AML-193 (cell line): Measurements from ENCODE around the gene MDC1.

ENCODE experiments used
- DNase-seq, 2 experiments: peaks; one replicate each; lab custom pipeline; 2025; lab: John Stamatoyannopoulos, UW

Gene MDC1

DNA sequence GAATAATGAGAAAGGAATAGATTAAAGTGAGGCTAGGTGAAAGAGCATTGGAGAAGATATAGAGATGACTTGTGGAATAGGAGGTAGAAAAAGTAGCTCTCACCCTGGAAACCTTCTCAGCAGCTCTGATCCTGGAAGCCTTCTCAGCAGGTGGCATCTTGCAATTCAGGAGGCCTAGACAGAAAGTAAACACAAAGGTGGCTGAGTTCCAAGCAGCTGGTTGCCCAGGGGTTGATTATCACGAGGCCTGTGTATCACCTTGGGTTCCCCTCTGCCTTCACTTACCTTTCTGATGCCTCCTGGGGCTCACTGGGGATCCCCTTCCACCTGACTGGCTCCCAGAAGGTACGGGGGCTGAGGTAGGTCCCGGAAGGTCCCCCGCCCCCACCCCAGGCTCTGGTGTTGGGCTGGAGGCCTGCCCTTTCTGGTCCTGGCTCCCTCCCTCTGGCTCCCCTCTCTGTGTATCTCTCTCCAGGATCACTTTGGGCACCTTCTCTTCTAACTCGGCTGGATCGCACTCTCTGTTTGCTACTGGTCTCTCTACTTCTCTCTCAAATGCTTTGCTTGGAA lies 9.7 kb downstream of the MDC1 start:
- DNase-seq, result no peak

DNA sequence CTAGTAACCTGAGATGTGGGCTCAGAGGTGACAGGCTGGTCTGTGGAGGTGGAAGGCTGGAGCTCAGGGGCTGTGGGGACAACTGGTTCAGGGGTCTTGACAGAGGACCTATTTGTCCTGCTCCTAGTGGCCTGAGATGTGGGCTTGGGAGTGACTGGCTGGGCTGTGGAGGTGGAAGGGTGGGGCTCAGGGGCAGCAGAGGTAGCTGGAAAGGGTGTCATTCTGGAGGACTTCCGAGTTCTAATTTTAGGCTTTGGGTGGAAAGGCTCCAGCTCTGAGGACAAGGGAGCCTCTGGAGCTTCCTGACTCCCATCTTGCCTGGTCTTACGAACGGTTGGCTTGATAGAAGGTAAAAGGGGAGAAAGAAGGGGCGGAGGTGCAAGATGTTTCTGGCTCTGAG lies 11.5 kb downstream of the MDC1 start:
- no peak for DNase-seq

GRCh38 chr6:30703821-30704220 lies 13.3 kb downstream of the MDC1 start:
- no peak for DNase-seq

DNA sequence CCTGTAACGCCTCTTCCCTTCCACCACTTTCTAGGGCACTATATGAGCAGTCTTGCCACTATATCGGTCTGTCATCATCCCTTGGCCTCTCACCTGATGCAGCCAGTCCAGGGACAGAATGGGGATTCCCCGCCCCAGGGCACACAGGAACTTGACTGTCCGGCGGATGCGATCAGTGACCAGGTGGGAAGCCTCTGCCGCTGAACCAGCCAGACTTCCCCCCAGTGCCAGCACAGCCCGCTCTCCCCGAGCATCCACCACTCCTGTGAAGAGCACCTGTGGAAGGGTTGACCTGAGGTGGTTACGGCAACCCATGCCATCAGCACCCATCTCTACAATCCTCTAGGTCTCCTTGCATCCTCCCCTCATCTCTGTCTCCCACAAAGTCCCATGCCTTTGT lies 14.1 kb downstream of the MDC1 start:
- no peak for DNase-seq

DNA sequence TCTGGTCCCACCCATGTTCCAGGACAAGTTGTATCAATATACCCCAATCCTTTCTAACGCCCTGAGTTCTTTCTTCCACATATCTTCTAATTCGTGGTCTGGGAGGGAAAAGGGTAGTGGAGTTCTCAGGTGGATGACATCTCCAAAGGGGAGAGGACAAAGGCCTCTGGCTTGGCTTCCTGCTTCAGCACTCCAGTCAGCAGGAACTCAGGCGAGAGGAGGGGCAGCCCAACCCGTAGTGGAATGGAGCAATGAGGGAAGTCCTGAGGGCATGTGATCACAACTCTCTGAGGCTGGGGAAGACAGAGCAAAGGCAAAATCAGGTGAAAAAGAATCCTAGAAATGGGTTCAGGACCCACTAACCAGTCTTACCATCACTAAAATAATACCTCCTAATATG lies 16.7 kb downstream of the MDC1 start:
- DNase-seq, result no peak

DNA sequence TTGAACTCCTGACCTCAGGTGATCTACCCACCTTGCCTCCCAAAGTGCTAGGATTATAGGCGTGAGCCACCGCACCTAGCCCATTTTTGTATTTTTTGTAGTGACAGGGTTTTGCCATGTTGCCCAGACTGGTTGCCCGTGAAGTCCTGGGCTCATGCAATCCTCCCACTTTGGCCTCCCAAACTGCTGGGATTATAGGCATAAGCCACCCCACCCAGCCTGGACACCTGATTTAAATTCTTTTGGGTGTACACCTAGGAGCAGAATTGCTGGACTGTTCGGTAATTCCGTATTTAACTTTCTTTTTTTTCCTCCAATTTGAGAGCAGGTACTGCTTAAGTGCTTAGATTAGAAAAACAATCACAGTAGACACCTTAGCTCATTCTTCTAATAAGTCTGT lies 20.6 kb downstream of the MDC1 start:
- no peak for DNase-seq

- DNase-seq, result no peak
Observed at GRCh38 chr6:30691208-30691847, 25.8 kb downstream of the MDC1 start.

DNA sequence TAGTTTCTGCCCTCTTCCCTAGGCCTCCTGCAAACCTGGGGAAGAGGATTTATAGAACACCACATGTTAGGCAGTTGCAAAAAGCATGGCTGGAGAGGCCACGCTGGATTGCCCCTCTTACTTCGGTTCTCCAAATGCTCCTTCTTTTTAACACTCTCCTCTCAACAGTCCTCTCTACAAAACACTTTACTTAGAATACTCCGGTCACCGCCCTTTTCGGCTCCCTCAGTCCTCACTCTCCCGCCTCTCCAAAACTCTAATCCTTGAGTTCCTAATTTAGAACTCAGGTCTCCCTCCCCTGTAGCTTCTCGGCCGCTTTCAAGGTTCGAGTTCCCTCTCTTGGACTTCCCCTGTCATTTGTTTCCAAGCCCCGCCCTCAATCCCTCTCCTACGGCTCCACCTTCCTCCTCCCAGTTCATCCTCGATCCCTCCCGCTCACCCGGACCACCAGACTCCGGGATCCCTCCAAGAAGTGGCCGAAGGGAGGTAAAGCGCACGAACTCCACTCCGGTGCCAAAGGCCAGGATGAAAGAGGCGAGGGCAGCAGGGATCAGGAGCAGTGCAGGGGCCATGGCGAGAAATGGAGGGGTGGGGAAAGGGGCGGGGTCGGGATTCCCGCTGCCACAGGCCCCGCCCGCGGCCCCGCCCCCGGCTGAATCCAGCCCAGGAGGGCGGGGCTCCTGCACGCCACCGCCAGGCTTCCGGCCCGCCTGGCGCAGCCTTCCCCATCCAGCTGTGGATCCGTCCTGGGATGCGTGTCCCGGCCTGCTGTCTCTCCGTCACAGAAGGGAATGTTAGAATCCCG lies 26.5 kb downstream of the MDC1 start, which contains the start of gene NRM:
Gene NRM, minus strand, starts transcription at position 582 of the 805 bp plus-strand sequence. Its CDS starts 10 bp downstream, at position 572.
- DNase-seq, result peak; percentile 83 to 86

DNA sequence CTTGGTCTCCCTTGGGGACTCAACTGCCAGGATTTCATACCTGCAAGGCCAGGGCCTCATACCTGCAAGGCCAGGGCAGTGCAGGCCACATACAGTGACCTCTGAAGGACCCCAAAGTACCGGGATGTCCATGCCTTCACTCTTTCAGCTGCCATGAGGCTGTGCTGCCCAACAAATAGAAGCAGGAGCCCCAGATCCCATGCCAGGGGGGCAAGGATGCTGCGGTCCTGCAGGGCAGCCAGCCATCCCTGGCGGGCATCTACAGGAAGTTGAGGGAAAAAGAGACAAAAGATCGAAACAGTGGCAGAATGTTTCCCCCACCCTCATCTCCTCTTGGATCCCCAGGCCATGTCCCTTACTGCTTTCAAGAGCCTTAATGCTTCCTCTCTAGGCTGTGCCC lies 27.1 kb downstream of the MDC1 start:
- no peak for DNase-seq

DNA sequence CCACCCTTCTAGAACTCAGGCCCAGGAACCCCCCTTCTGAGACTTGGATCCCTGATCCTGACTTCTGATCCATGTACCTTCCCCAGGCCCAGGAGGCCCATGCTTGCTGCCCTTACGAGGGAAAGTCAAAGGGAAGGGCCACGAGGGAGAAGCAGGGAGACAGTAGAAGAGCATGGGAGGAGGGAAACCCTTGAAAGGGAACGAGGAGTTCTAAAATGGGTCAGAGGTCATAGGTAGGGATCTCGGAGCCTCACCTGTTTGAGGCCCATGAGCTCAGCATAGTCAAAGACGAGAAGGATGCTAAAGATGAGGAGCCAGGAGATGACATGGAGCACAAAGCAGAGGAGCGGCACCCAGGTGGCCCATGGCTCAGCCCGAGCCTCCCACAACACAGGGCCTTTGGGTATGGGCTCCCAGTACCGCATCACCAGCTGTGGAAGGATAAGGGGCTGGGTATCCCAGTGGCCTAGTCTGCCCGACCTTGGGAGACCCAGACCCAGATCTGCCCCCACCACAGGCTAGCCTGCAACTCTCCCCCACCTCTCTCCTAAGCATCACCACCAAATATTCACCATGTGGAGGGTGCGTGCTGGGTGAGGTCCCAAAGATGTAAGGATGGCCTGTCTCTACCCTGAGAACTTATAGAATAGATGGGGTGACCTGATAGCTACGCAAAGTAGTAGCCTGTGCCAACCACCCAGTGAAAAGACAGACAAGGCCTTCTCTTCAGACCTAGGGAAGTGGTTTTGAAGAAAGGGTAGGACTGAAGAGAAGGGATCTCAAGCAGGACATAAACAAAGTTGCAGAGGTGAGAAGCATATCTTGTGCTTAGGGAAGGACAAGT lies 27.8 kb downstream of the MDC1 start:
- DNase-seq, result no peak

DNA sequence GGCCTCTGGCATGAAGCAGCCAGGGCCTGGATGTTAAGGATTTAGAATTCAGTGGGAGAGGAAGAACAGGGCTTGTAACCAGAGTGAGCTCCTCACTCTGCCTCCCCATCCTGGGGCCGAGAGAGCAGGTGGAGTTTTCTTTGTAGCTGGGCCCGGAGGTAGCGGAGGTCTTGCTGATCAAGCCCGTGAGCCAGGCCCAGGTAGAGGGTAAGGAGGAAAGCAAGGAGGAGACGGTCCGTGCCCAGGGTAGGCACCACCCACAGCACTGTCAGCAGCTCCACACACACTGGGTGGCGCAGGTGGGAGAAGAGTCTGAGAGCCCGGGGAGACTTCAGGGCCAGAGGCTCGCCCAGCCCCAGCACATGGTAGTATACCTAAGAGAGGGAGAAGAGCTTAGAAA lies 28.5 kb downstream of the MDC1 start:
- no peak for DNase-seq

- no peak for DNase-seq
Observed at GRCh38 chr6:30687659-30688431, 29.2 kb downstream of the MDC1 start.

GRCh38 chr6:30686908-30687658 lies 30.0 kb downstream of the MDC1 start:
- peak; percentile 75 to 89 for DNase-seq

- peak in 1 of 2 experiments; percentile 53 for DNase-seq
Observed at GRCh38 chr6:30686009-30686907, 30.8 kb downstream of the MDC1 start, which contains the start of gene PPP1R18. Gene PPP1R18, minus strand, starts transcription at chr6:30686645. Its CDS starts 627 bp downstream, at chr6:30686018.

GRCh38 chr6:30685157-30686008 lies 31.7 kb downstream of the MDC1 start:
- peak; percentile 55 for DNase-seq

DNA sequence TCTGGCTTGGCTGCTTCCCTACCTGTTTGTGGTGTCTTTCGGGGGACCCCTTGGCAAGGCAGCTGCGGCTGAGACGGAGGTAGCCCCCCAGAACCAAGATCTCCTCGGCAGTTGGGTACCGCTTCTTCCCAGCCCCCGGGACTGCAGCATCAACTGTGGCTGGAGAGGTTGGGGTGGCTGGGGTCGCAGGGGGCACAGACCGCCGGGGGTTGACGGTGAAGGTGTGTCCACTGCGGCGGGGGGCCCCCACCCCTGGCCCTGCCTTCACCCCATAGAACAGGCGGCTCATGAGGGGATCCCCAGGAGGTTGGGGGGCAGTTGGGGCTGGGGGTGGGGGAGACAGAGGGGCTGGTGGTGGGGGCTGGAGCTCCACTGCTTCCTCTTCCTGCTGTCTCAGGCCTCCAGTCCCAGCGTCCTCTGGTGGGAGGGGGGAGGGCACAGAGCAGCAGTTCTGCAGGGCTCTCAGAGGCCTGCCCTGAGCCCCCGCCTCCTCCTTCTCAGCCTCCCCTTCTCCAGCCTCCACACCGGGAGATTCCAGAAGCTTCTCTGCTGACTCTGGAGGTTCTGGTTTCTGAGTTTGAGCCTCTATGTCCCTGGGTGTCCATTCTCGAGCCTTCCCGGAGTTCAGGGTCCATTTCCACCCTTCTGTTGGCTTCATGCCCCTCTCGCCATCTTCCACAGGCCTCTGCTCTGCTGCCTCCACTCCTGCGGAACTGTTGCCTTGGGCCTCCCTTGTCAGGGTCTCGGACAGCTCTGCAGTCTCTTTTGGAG lies 32.5 kb downstream of the MDC1 start:
- peak; percentile 66 to 81 for DNase-seq

DNA sequence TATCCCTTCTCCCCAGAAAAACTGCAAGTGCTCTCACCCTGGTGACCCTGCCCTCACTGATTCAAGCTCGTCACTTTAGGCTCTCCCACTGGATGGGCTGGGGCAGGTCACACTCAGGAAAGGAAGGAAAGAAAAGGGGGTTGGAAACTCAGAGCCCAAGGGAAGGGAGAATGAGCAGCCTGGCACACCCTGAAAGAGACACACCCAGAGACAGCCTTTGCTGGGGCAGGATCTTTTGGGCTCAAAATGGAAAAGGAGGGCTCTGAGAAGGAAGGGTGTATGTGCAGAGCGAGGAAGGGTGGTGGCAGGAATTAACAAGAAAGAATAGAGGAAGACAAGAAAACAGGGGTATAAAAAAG lies 33.1 kb downstream of the MDC1 start:
- DNase-seq, result no peak
